Testis (tissue), 3 donors: ENCODE measurements around the gene NCBP3. TPM values are rescaled to one million over a fixed set of nuclear protein-coding genes. Genes with fewer than 3 reads are reported as not detected.
A peak's percentile ranks its signal among the peaks of the same experiment; 100 is the strongest.

ENCODE experiments used
- DNase-seq: peaks from one replicate; pipeline ENCODE4 v3.0.0-alpha.2; 2019
- H3K27ac ChIP-seq, 2 donors: fragments of 200-600 bp; sonication (generic); one replicate each; pipeline ENCODE4 v1.5.1; 2019
- H3K27me3 ChIP-seq: fragments of 200-600 bp; sonication (generic); one replicate; pipeline ENCODE4 v1.5.1; 2019
- H3K36me3 ChIP-seq: fragments of 200-600 bp; sonication (generic); one replicate; pipeline ENCODE4 v1.5.1; 2017; ENCODE audit warnings: low read depth; ENCODE audit errors: missing control alignments
- H3K4me1 ChIP-seq: fragments of 200-600 bp; sonication (generic); one replicate; pipeline ENCODE4 v1.5.1; 2019
- H3K4me3 ChIP-seq, 2 donors: fragments of 200-600 bp; sonication (generic); one replicate each; pipeline ENCODE4 v1.5.1; 2017 to 2019
- H3K9me3 ChIP-seq: fragments of 200-600 bp; sonication (generic); one replicate; pipeline ENCODE4 v1.5.1; 2017
- POLR2A ChIP-seq: fragments of 450-650 bp; IDR thresholded peaks from one replicate; pipeline ENCODE4 v1.6.1; 2017; ENCODE audit warnings: antibody characterized with exemption, mild to moderate bottlenecking, moderate library complexity
- WGBS, 2 donors: methylation state at CpG; one replicate each; pipeline ENCODE4 v1.1.5; 2018; 5-methylcytosine and 5-hydroxymethylcytosine counted together
- intact Hi-C: fragments of 100-400 bp; cut with DNase I; formaldehyde crosslinking; loops from one replicate; pipeline ENCODE4 v1.15.1; 2023; ENCODE audit warnings: low total_unique reads
- polyA plus RNA-seq: library from polyadenylated mRNA; stranded (reverse); fragments of 350-450 nt; fragmentation: Illumina TruSeq; extraction: RNeasy Lipid Tissue Mini Kit (QIAGEN cat#74804); gene quantifications from one replicate; pipeline ENCODE4 v1.2.3, GENCODE V29; 2014; ENCODE audit warnings: low read depth, low replicate concordance; ENCODE audit not compliant: insufficient read depth
- total RNA-seq, 2 donors: library from RNA; depleted of rRNA; stranded (reverse); fragments of >200 nt; gene quantifications; one replicate each; pipeline ENCODE4 v1.2.3, GENCODE V29; 2016
- TF ChIP-seq, protein P1 (sequence below), 3 experiments: fragments of 450-650 bp in 2 of 3; fragments of 200-600 bp in 1 of 3; sonication (generic) in 1 of 3; IDR thresholded peaks; one replicate each; pipeline ENCODE4 v1.5.1; 2016 to 2019; ENCODE audit warnings: antibody characterized with exemption in 3 of 3, mild to moderate bottlenecking in 2 of 3, moderate library complexity in 1 of 3

Gene NCBP3
- total and polyA plus RNA-seq, 3 donors from 2014 or later: 37.2 to 61.6 (median 37.7) TPM

DNA sequence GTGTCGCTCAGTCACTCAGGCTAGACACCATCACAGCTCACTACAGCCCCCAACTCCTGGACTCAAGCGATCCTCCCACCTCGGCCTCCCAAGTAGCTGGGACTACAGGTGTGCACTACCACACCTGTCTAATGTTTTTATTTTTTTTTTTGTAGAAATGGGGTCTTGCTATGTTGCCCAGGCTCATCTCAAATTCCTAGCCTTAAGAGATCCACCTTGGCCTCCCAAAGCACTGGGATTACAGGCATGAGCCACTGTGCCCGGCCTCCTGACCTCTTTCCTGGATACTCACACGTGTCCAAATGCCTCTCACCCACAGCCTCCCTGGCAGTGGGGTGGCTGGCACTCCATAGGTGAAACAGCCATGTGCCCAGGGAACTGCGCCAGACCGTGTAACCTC is 29.3 kb upstream of the NCBP3 start:
- Histone ChIP-seq H3K9me3 (no peaks in the 10 kb centered on the region), H3K36me3 (no peaks in the 10 kb centered on the region), H3K4me1 (peaks cover 9% of the 10 kb centered on the region), H3K4me3 (no peak overlapping the region), H3K27ac (no peak overlapping the region), H3K27me3 (no peaks in the 10 kb centered on the region)
- WGBS, 2 donors: 92 to 93% methylated on average over 7 of the region's 7 CpGs
- intact Hi-C loops: no loop called here
- DNase-seq: no peak
- TF ChIP-seq, protein P1, sequence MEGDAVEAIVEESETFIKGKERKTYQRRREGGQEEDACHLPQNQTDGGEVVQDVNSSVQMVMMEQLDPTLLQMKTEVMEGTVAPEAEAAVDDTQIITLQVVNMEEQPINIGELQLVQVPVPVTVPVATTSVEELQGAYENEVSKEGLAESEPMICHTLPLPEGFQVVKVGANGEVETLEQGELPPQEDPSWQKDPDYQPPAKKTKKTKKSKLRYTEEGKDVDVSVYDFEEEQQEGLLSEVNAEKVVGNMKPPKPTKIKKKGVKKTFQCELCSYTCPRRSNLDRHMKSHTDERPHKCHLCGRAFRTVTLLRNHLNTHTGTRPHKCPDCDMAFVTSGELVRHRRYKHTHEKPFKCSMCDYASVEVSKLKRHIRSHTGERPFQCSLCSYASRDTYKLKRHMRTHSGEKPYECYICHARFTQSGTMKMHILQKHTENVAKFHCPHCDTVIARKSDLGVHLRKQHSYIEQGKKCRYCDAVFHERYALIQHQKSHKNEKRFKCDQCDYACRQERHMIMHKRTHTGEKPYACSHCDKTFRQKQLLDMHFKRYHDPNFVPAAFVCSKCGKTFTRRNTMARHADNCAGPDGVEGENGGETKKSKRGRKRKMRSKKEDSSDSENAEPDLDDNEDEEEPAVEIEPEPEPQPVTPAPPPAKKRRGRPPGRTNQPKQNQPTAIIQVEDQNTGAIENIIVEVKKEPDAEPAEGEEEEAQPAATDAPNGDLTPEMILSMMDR (IDR thresholded peaks at IDR 0.05): no peak
- no peak for TF ChIP-seq POLR2A

DNA sequence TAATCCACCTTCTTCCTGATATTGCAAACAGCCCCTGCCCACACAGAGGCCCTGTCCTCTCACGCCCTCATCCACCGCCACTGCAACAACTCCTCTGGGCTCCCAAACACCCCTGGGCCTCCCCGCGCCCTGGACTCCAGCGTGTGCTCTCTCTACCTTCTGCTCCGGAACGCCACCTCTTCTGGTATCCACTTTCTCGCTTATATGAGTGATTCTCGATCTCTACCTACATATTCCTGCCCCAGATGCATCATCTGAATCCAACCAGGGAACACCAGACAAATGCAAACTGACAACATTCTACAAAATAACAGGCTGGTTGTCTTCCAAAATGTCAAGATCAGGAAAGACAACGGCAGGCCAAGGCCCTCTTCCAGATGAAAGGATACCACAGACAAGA is 27.8 kb upstream of the NCBP3 start:
- H3K27me3 ChIP-seq: no peaks in the 10 kb centered on the region
- peaks cover 5% of the 10 kb centered on the region for H3K4me1 ChIP-seq
- H3K9me3 ChIP-seq: no peaks in the 10 kb centered on the region
- intact Hi-C loops: no loop called here
- no peaks in the 10 kb centered on the region for H3K36me3 ChIP-seq
- 95% methylated on average over 10 of the region's 10 CpGs for WGBS, 2 donors
- no peak overlapping the region for H3K27ac ChIP-seq
- H3K4me3 ChIP-seq: no peak overlapping the region
- TF ChIP-seq, protein P1 (IDR thresholded peaks at IDR 0.05): no peak
- no peak for DNase-seq

DNA sequence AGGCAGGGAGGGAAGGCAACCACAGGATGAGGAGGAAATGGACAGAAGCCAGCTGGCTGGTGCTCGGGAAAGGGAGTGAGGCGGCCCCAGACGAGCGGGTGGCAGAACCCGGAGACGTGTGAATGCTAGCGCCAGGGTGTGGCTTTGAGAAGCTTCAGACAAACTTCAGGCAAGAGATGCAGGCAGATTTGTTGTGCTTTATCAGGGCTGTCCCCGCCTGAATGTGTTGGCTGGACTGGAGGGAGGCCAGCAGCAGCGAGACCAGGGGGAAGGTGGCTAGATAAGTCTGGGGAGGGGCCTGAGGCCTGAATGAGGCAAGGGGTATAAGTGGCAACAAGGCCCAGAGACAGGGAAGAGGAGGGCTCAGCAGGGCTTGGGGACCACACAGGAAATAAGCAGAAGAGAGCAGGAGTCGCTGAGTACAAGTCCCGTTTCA is 24.8 kb upstream of the NCBP3 start:
- H3K27ac ChIP-seq: no peak overlapping the region
- H3K4me1 ChIP-seq: peaks cover 5% of the 10 kb centered on the region
- H3K27me3 ChIP-seq: no peaks in the 10 kb centered on the region
- H3K36me3 ChIP-seq: no peaks in the 10 kb centered on the region
- H3K4me3 ChIP-seq: no peak overlapping the region
- H3K9me3 ChIP-seq: no peaks in the 10 kb centered on the region
- 47 to 65% methylated on average over 11 of the region's 11 CpGs for WGBS, 2 donors
- DNase-seq: peak; percentile 70
- intact Hi-C loops: no loop called here
- TF ChIP-seq POLR2A: no peak
- TF ChIP-seq, protein P1 (IDR thresholded peaks at IDR 0.05): no peak

DNA sequence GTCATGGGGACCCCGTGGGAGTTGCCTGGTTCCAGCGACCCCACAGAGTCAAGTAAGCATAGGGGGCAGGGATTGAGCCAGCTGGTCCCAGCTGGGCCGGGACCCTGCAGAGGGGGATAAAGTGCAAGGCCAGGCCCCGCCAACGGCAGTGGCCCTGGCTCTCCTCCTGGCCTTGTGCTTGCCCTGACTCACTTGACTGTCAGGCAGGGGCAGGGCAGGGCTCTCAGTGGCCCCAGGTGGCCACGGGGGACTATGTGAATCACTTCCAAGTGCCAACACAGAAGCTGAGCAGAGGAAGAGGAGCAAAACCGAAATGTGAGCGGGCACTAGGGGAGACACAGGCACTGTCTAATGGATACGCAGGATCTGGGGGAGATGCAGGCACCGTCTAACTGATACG is 21.6 kb upstream of the NCBP3 start:
- Histone ChIP-seq H3K4me3 (no peak overlapping the region), H3K36me3 (no peaks in the 10 kb centered on the region), H3K4me1 (peaks cover 5% of the 10 kb centered on the region), H3K9me3 (no peaks in the 10 kb centered on the region), H3K27ac (no peak overlapping the region), H3K27me3 (no peaks in the 10 kb centered on the region)
- no peak for TF ChIP-seq POLR2A
- TF ChIP-seq, protein P1 (IDR thresholded peaks at IDR 0.05): no peak
- WGBS, 2 donors: 60 to 69% methylated on average over 8 to 11 of the region's 11 CpGs
- peak; percentile 42 for DNase-seq
- intact Hi-C loops: no loop called here

DNA sequence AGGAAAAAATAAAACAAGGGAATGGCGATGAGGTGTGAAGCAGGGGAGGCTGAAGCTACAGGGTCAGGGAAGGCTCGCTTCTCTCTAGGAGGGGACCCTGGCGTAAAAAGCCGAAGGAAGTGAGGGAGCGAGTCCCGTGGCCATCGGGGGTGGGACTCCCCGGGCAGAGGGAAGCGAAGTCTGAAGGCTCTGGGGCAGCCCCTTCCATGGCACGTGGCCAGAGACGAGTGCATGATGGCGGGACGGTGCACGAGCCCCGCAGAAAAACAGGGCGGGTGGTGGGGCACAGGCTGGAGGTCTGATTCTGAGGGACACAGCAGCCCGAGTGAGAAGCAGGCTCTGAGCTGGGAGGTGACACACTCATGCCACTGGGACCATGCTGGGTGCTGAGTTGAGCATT is 21.1 kb upstream of the NCBP3 start:
- H3K9me3 ChIP-seq: no peaks in the 10 kb centered on the region
- no peak overlapping the region for H3K27ac ChIP-seq
- TF ChIP-seq POLR2A: no peak
- TF ChIP-seq, protein P1 (IDR thresholded peaks at IDR 0.05): no peak
- H3K4me1 ChIP-seq: peaks cover 5% of the 10 kb centered on the region
- H3K4me3 ChIP-seq: no peak overlapping the region
- intact Hi-C loops: no loop called here
- H3K36me3 ChIP-seq: no peaks in the 10 kb centered on the region
- H3K27me3 ChIP-seq: no peaks in the 10 kb centered on the region
- WGBS, 2 donors: 84% methylated on average over 17 of the region's 17 CpGs
- DNase-seq: no peak
